Right ventricle myocardium inferior (tissue), 1 donor: ENCODE data around the gene CUTA. TPM values are rescaled to one million over a fixed set of nuclear protein-coding genes. Genes with fewer than 3 reads are reported as not detected.
A peak's percentile ranks its signal among the peaks of the same experiment; 100 is the strongest.

ENCODE experiments used
- ATAC-seq: fragments of 200-7000 bp; cut with Tn5 transposase; one replicate; pipeline ENCODE4 v1.9.1; 2020; ENCODE audit warnings: mild to moderate bottlenecking, moderate library complexity
- DNase-seq: peaks from one replicate; pipeline ENCODE4 v3.0.0; 2021; ENCODE audit errors: missing footprints
- intact Hi-C: fragments of 100-400 bp; cut with DNase I; formaldehyde crosslinking; loops from one replicate; pipeline ENCODE4 v1.11.0; 2022
- total RNA-seq: library from RNA; stranded (reverse); fragmentation: NEBNext Ultra II Directional; extraction: Animal tissue kit (Norgen Biotek cat#: 25700); gene quantifications from one replicate; pipeline ENCODE4 v1.2.1, GENCODE V29; 2021
- donor health status: DM: no; HTN: yes; CAD: no; lungs with severe emphysema.

CUTA gene
- total RNA-seq, 1 donor from 2014 or later: 107 TPM

GRCh38 chr6:33426590-33427511, 8.9 kb upstream of the CUTA start:
- intact Hi-C loops: loop anchor here (10.0 kb wide), 1 partner anchor 148 kb away; no protein-coding TSS in a partner anchor
- DNase-seq: no peak

GRCh38 chr6:33425668-33426577, 8.0 kb upstream of the CUTA start:
- ATAC-seq: peak; percentile 87
- DNase-seq: peak; percentile 89
- intact Hi-C loops: loop anchor here (2.0 to 10.0 kb wide), 2 partner anchors 35 to 149 kb away; partner anchors contain the start of gene KIFC1

More at GRCh38 chr6:33426590-33427511, 8.9 kb upstream of the CUTA start:
- no peak for ATAC-seq

GRCh38 chr6:33424855-33425667, 7.2 kb upstream of the CUTA start:
- intact Hi-C loops: loop anchor here (2.0 to 10.0 kb wide), 2 partner anchors 34 to 150 kb away; partner anchors contain the start of gene KIFC1
- DNase-seq (no peak), ATAC-seq (no peak)

- intact Hi-C loops: loop anchor here (2.0 to 10.0 kb wide), 2 partner anchors 33 to 151 kb away; partner anchors contain the start of gene KIFC1
- DNase-seq (no peak), ATAC-seq (no peak)
Observed at GRCh38 chr6:33423777-33424176, 5.9 kb upstream of the CUTA start.

GRCh38 chr6:33421344-33421643, 3.4 kb upstream of the CUTA start:
- ATAC-seq (no peak), DNase-seq (no peak)
- intact Hi-C loops: loop anchor here (10.0 kb wide), 1 partner anchor 154 kb away; no protein-coding TSS in a partner anchor

GRCh38 chr6:33420491-33421343, 2.8 kb upstream of the CUTA start:
- intact Hi-C loops: loop anchor here (10.0 kb wide), 1 partner anchor 154 kb away; no protein-coding TSS in a partner anchor
- ATAC-seq: no peak
- no peak for DNase-seq

GRCh38 chr6:33419580-33420490, 1.9 kb upstream of the CUTA start, which contains the start of gene SYNGAP1:
SYNGAP1 (plus strand) TSS chr6:33420065; CDS start chr6:33420265, 200 bp downstream.
- ATAC-seq: peak; percentile 14
- intact Hi-C loops: loop anchor here (10.0 kb wide), 3 partner anchors 135 to 275 kb away; partner anchors contain the start of genes PFDN6 and WDR46
- peak; percentile 82 for DNase-seq

GRCh38 chr6:33418690-33419291, 884 bp upstream of the CUTA start:
- intact Hi-C loops: loop anchor here (10.0 kb wide), 2 partner anchors 134 to 276 kb away; partner anchors contain the start of genes PFDN6 and WDR46
- ATAC-seq (no peak), DNase-seq (no peak)

- ATAC-seq (no peak), DNase-seq (no peak)
- intact Hi-C loops: loop anchor here (10.0 kb wide), 2 partner anchors 133 to 277 kb away; partner anchors contain the start of genes PFDN6 and WDR46
Observed at GRCh38 chr6:33417128-33417902, 592 bp downstream of the CUTA start.

GRCh38 chr6:33416386-33417127, 1.4 kb downstream of the CUTA start:
- DNase-seq (no peak), ATAC-seq (no peak)
- intact Hi-C loops: loop anchor here (10.0 kb wide), 2 partner anchors 132 to 278 kb away; partner anchors contain the start of genes PFDN6 and WDR46

GRCh38 chr6:33415831-33416230, 2.1 kb downstream of the CUTA start:
- no peak for ATAC-seq
- intact Hi-C loops: loop anchor here (10.0 kb wide), 2 partner anchors 131 to 279 kb away; partner anchors contain the start of genes PFDN6 and WDR46
- no peak for DNase-seq

- no peak for ATAC-seq
- intact Hi-C loops: loop anchor here (10.0 kb wide), 2 partner anchors 130 to 280 kb away; partner anchors contain the start of genes PFDN6 and WDR46
- no peak for DNase-seq
Observed at GRCh38 chr6:33414592-33415271, 3.2 kb downstream of the CUTA start.
